WI38 (cell line): Measurements from ENCODE around the gene IGHMBP2.

Source experiments
- H3K4me3 ChIP-seq: 2 replicates; pipeline ENCODE4 v1.5.1; 2011; ENCODE audit warnings: low read depth, mild to moderate bottlenecking, control low read depth, low read length
- TF ChIP-seq, protein P1 (sequence below): IDR thresholded peaks from 2 replicates; pipeline ENCODE4 v1.5.1; 2012; ENCODE audit warnings: low read depth, mild to moderate bottlenecking, control low read depth, low read length

The IGHMBP2 gene

DNA sequence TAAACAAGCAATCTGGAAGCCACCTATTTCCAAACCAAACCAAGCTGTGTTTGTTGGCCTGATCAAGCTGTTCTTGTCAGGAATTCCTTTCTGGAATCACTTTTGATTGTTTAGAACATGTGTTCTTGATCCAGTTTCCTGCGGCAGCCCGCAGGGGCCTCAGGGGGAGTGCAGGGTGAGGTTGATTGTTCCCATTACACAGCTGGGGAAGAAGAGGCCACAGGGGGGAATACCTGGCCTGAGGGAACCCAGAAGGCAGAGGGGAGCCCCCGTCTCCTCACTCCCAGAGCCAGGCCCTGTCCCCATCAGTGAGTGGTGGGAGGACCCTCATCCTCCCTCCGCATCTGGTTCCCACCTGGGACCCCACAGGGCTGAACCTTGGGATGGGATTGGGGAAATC is 72.9 kb downstream of the IGHMBP2 start:
- H3K4me3 ChIP-seq: no peak overlapping the region
- TF ChIP-seq, protein P1, sequence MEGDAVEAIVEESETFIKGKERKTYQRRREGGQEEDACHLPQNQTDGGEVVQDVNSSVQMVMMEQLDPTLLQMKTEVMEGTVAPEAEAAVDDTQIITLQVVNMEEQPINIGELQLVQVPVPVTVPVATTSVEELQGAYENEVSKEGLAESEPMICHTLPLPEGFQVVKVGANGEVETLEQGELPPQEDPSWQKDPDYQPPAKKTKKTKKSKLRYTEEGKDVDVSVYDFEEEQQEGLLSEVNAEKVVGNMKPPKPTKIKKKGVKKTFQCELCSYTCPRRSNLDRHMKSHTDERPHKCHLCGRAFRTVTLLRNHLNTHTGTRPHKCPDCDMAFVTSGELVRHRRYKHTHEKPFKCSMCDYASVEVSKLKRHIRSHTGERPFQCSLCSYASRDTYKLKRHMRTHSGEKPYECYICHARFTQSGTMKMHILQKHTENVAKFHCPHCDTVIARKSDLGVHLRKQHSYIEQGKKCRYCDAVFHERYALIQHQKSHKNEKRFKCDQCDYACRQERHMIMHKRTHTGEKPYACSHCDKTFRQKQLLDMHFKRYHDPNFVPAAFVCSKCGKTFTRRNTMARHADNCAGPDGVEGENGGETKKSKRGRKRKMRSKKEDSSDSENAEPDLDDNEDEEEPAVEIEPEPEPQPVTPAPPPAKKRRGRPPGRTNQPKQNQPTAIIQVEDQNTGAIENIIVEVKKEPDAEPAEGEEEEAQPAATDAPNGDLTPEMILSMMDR: no peak

DNA sequence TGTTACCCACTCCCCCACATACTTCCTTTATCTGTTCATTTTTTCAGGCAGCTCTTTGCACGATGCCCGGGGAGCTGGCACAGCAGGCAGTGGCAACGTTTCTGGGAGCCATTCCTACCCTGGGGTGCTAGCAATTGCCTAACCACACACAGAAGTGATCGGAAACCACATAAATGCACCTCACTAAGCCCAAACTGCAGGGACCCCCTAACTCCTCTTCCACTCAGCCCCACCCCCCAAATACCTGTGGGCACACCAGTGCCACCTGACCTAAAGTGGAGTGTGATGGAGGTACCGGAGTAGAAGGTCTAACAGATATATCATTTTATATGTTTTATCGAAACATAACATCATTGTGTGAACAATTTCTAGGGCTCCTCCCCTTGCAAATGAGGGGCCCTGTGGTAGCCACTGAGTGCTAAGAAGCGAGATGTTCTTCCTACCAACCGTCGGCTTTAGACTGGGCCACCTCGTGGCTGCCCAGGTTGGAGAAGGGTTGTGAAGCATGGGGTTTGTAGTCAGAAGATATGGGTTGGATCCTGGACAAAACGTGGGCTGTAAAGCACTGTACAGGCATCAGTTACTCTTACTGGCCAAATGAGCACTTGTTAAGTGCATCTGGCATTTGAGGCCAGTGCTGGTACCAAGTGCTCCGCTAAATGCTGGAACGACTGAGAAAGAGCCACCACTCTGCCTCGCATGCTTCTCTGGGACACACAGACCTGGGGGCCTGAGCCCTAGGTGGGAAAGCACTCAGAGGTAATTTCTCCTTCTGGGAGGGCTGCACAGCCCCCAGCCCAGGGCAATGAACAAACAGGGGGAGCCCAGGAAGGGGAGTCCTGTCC is 74.3 kb downstream of the IGHMBP2 start:
- no peak overlapping the region for H3K4me3 ChIP-seq
- TF ChIP-seq, protein P1: no peak

DNA sequence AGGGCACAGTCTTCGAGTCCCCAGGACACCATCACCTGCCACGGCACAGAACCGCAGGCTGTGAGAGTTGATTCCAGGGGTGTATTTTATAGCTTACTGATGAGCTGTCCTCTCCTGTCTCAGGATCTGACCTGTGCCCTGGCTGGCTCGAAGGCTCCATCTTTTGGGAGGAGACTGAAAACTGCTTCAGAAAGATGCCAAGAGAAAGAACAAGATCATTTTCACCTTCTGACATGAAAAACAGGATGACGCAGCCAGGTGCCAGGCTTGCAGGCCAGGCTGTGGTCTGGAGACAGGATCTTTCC is 74.9 kb downstream of the IGHMBP2 start:
- TF ChIP-seq, protein P1: no peak
- H3K4me3 ChIP-seq: no peak overlapping the region

DNA sequence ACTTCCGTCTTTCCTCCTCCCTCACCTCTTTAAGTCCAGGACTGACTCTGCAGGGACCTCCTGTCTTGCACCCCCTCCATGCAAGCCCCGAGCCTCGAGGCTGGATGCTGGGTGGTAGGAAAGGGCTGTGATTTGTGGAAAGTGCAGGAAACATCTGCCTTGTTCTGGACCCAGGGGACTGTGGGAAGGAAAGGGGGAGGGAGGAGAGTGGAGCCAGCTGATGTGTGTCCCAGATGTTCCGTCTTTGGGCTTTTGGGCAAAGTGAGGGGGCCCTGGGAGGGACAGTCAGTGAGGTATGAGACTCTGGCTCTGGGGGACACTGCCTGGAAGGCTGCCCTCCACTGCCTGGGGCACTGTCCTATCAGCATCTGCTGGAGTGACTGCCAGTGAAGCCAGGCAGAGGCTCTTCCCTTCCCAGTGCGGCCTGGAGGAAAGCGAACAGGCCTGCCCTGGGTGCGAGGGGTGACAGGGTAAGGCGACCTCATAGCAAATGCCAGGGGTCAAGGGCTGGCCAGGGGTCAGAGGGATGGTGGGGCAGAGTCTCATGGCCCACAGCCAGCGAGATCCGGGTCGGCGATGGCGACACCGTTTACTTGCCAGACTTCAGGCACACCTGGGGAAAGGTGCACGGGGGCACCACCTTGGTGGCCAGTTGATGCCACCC is 75.4 kb downstream of the IGHMBP2 start:
- H3K4me3 ChIP-seq: no peak overlapping the region
- TF ChIP-seq, protein P1: no peak

DNA sequence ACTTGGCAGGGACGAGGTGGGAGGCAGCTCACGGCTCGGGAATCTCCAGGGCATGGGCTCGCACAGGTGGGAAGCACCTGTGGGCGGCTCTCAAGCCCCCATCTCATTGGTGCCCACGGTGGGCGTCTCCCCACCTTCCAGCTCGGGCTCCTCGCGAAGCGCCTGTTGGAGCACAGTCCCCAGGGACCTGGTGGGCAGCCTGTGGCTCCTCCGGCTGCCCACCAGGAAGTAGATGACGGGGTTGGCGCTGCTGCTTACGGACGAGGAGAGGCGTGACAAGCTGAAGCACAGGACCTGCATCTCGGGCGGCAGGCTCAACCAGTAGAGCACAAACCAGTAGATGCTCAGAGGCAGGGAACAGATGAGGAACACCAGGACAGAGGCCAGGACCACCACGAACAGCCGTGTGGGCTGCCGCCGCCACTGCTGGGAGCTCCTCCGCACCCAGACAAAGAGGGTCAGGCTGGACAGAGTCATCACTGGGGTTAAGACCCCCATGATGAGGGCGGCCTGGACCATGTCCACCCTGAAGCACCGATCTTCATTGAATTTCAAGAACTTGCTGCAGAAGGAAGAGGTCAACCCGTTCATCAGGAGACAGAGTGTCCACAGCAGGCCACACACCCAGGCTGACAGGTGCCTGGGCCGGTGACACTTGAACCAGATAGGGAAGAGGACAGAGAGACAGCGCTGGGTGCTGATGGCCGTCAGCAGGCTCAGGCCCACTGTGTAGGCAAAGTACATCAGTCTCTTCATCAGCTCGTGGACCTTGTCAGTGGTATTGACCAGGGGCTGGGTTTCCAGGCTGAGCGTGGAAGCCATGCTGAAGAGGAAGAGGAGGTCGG is 76.5 kb downstream of the IGHMBP2 start:
- no peak overlapping the region for H3K4me3 ChIP-seq
- TF ChIP-seq, protein P1: no peak

DNA sequence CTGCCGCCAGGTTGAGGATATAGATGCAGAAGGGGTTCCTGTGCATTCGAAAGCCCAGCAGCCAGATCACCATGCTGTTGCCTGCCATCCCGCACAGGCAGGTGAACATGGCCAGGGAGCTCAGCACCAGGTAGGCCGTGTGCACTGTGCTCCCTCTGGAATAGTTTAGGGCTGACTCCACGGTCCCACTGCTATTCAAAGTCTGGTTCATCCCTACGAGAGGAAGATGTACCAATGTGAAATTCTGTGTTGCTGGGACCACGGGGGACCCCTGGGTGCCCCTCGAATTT is 77.0 kb downstream of the IGHMBP2 start, which contains the start of gene MRGPRD:
Gene MRGPRD (minus strand): TSS at position 211 of the 290 bp plus-strand sequence. CDS start 0 bp downstream, at position 211.
- TF ChIP-seq, protein P1: no peak
- no peak within 1 kb of the TSS for H3K4me3 ChIP-seq

DNA sequence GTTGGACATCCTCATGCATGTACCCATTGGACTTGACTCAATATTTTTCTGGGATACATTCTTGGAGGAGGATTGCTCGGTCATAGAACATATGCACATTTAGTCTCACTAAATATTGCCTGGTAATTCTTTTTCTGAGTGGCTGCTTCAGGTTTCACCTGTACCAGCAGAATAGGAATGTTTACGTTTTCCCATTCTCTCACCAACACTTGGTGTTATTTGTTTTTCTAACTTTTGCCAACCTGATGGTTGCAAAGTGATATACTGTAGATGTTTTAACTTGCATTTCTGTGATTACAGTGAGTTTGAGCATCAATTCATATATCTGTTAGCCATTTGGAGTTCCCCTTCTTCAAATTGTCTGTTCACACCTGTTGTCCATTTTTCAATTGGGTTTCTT is 78.4 kb downstream of the IGHMBP2 start:
- TF ChIP-seq, protein P1: no peak
- H3K4me3 ChIP-seq: no peak overlapping the region
